GM18502 (cell line): Measurements from ENCODE around the gene PRRT4.

Experiments
- ATAC-seq: cut with Tn5 transposase; IDR thresholded peaks from one replicate; pipeline ENCODE4 v1.9.1; 2021; ENCODE audit warnings: mild to moderate bottlenecking; ENCODE audit not compliant: unreplicated experiment, poor library complexity

PRRT4 gene

GRCh38 chr7:128379900-128380479 is 18.5 kb upstream of the PRRT4 start:
- ATAC-seq, result no peak

GRCh38 chr7:128378637-128379036 is 17.1 kb upstream of the PRRT4 start:
- ATAC-seq, result no peak

GRCh38 chr7:128376077-128376476 is 14.6 kb upstream of the PRRT4 start:
- no peak for ATAC-seq

- ATAC-seq, result no peak
Measured at GRCh38 chr7:128374041-128374440, 12.6 kb upstream of the PRRT4 start.

- ATAC-seq, result no peak
Measured at GRCh38 chr7:128373606-128374005, 12.1 kb upstream of the PRRT4 start.

- ATAC-seq, result no peak
Measured at GRCh38 chr7:128370491-128370890, 9.0 kb upstream of the PRRT4 start.

- no peak for ATAC-seq
Measured at GRCh38 chr7:128366986-128367385, 5.5 kb upstream of the PRRT4 start.

- no peak for ATAC-seq
Measured at GRCh38 chr7:128366300-128366699, 4.8 kb upstream of the PRRT4 start.

- no peak for ATAC-seq
Measured at GRCh38 chr7:128365432-128365831, 3.9 kb upstream of the PRRT4 start.

GRCh38 chr7:128364166-128364870 is 2.8 kb upstream of the PRRT4 start:
- ATAC-seq, result no peak

- no peak for ATAC-seq
Measured at GRCh38 chr7:128363261-128363721, 1.8 kb upstream of the PRRT4 start.

- no peak for ATAC-seq
Measured at GRCh38 chr7:128362670-128363069, 1.2 kb upstream of the PRRT4 start.

GRCh38 chr7:128360359-128360678 is 1.2 kb downstream of the PRRT4 start:
- ATAC-seq, result no peak

GRCh38 chr7:128359939-128360338 is 1.6 kb downstream of the PRRT4 start:
- ATAC-seq, result no peak

- no peak for ATAC-seq
Measured at GRCh38 chr7:128359336-128359735, 2.2 kb downstream of the PRRT4 start.

GRCh38 chr7:128358233-128358632 is 3.3 kb downstream of the PRRT4 start:
- ATAC-seq, result no peak

- ATAC-seq, result no peak
Measured at GRCh38 chr7:128357217-128357613, 4.3 kb downstream of the PRRT4 start.

GRCh38 chr7:128356546-128357216 is 4.8 kb downstream of the PRRT4 start:
- ATAC-seq, result no peak

- ATAC-seq, result no peak
Measured at GRCh38 chr7:128353610-128354009, 7.9 kb downstream of the PRRT4 start.

- no peak for ATAC-seq
Measured at GRCh38 chr7:128353189-128353588, 8.3 kb downstream of the PRRT4 start.

GRCh38 chr7:128352636-128353035 is 8.9 kb downstream of the PRRT4 start:
- no peak for ATAC-seq

- no peak for ATAC-seq
Measured at GRCh38 chr7:128352153-128352537, 9.3 kb downstream of the PRRT4 start.
